ENCODE results near the gene FBXO34. TPM values are rescaled to one million over a fixed set of nuclear protein-coding genes. Genes with fewer than 3 reads are reported as not detected.

FBXO34 gene
- total RNA-seq, 4 donors from 2014 or later: 18.8 to 32.5 (median 21.8) TPM

- WGBS, 2 donors (ENCODE audit: low coverage in 1 of 2): 97 to 100% methylated on average over 1 to 3 of the region's 3 CpGs
- H3K36me3 ChIP-seq: no peaks in the 10 kb centered on the region
- peaks cover 0 to 20% (median 2%) of the 10 kb centered on the region in 3 donors for H3K4me1 ChIP-seq
These were observed 27.8 kb upstream of the FBXO34 start for GRCh38 chr14:55243386-55243785.

GRCh38 chr14:55243813-55244212, 27.4 kb upstream of the FBXO34 start:
- Histone ChIP-seq H3K36me3 (no peaks in the 10 kb centered on the region), H3K9me3 (no peaks in the 10 kb centered on the region), H3K27me3 (peaks cover 6% of the 10 kb centered on the region), H3K4me3 (no peak overlapping the region), H3K4me1 (peaks cover 0 to 20% (median 2%) of the 10 kb centered on the region in 3 donors), H3K27ac (no peak overlapping the region)
- no CpG with 5 or more reads among the region's 5 CpGs for WGBS, 2 donors (ENCODE audit: low coverage in 1 of 2)
- TF ChIP-seq POLR2A (IDR thresholded peaks at IDR 0.05): no peak
- no peak for TF ChIP-seq CTCF (IDR thresholded peaks at IDR 0.05)
- TF ChIP-seq EP300 (IDR thresholded peaks at IDR 0.05): no peak
- TF ChIP-seq POLR2AphosphoS5 (IDR thresholded peaks at IDR 0.05): no peak
- no peak for ATAC-seq

More at GRCh38 chr14:55243386-55243785, 27.8 kb upstream of the FBXO34 start:
- Histone ChIP-seq H3K27ac (no peak overlapping the region), H3K4me3 (no peak overlapping the region), H3K9me3 (no peaks in the 10 kb centered on the region), H3K27me3 (peaks cover 6% of the 10 kb centered on the region)
- no peak for TF ChIP-seq EP300 (IDR thresholded peaks at IDR 0.05)
- ATAC-seq: no peak

- H3K27me3 ChIP-seq: peaks cover 5% of the 10 kb centered on the region
- no peak overlapping the region for H3K4me3 ChIP-seq
- H3K9me3 ChIP-seq: no peaks in the 10 kb centered on the region
- peaks cover 0 to 19% (median 2%) of the 10 kb centered on the region in 3 donors for H3K4me1 ChIP-seq
- TF ChIP-seq CTCF (IDR thresholded peaks at IDR 0.05) (peak; percentile 22 to 52 (median 36)), EP300 (IDR thresholded peaks at IDR 0.05) (no peak), POLR2A (IDR thresholded peaks at IDR 0.05) (no peak), POLR2AphosphoS5 (IDR thresholded peaks at IDR 0.05) (no peak)
- H3K27ac ChIP-seq: no peak overlapping the region
- H3K36me3 ChIP-seq: no peaks in the 10 kb centered on the region
- 65 to 77% methylated on average over 4 of the region's 4 CpGs for WGBS, 2 donors (ENCODE audit: low coverage in 1 of 2)
- no peak for ATAC-seq
These were observed 25.5 kb upstream of the FBXO34 start for GRCh38 chr14:55245657-55246268.

- Histone ChIP-seq H3K27me3 (no peaks in the 10 kb centered on the region), H3K9me3 (no peaks in the 10 kb centered on the region), H3K4me3 (no peak overlapping the region), H3K4me1 (no peaks in the 10 kb centered on the region), H3K27ac (no peak overlapping the region), H3K36me3 (no peaks in the 10 kb centered on the region)
- ATAC-seq: no peak
- 80 to 96% methylated on average over 3 to 4 of the region's 4 CpGs for WGBS, 2 donors (ENCODE audit: low coverage in 1 of 2)
- TF ChIP-seq EP300 (IDR thresholded peaks at IDR 0.05) (no peak), POLR2AphosphoS5 (IDR thresholded peaks at IDR 0.05) (no peak), CTCF (IDR thresholded peaks at IDR 0.05) (no peak), POLR2A (IDR thresholded peaks at IDR 0.05) (no peak)
These were observed 22.8 kb upstream of the FBXO34 start for GRCh38 chr14:55248411-55248810.

GRCh38 chr14:55249423-55249822, 21.8 kb upstream of the FBXO34 start:
- WGBS, 2 donors (ENCODE audit: low coverage in 1 of 2): no CpG with 5 or more reads among the region's 4 CpGs
- Histone ChIP-seq H3K4me1 (no peaks in the 10 kb centered on the region), H3K27me3 (no peaks in the 10 kb centered on the region), H3K27ac (no peak overlapping the region), H3K9me3 (no peaks in the 10 kb centered on the region), H3K36me3 (no peaks in the 10 kb centered on the region), H3K4me3 (no peak overlapping the region)
- no peak for ATAC-seq
- TF ChIP-seq POLR2AphosphoS5 (IDR thresholded peaks at IDR 0.05) (no peak), CTCF (IDR thresholded peaks at IDR 0.05) (no peak), EP300 (IDR thresholded peaks at IDR 0.05) (no peak), POLR2A (IDR thresholded peaks at IDR 0.05) (no peak)
